Loucy (cell line): Measurements from ENCODE around the gene ATE1.

ENCODE experiments used
- CTCF ChIP-seq: fragments of 200-600 bp; sonication (generic); conservative IDR thresholded peaks from 2 replicates; pipeline ENCODE4 v1.5.1; 2014; ENCODE audit warnings: mild to moderate bottlenecking, antibody characterized with exemption, low read length
- EZH2phosphoT487 ChIP-seq: fragments of 200-600 bp; IDR thresholded peaks from 2 replicates; pipeline ENCODE4 v1.6.1; 2018; ENCODE audit warnings: antibody characterized with exemption, mild to moderate bottlenecking, moderate library complexity, borderline replicate concordance

- no peak for TF ChIP-seq CTCF
- TF ChIP-seq EZH2phosphoT487: no peak
Measured at GRCh38 chr10:121822180-121822579, 105.7 kb downstream of the ATE1 start.
